Stimulated activated CD4-positive, alpha-beta T cell treated with anti-CD3 and anti-CD28 coated beads, TNF-alpha, amount 100 ng/mL, for 4 hours (primary cell): Measurements from ENCODE around the gene C12orf43.

Source experiments
- DNase-seq, 3 experiments: peaks; one replicate each; pipeline ENCODE4 v3.0.0-alpha.2; 2020; ENCODE audit warnings: low read depth in 3 of 3

Gene C12orf43

GRCh38 chr12:120999191-121000120 is 16.8 kb downstream of the C12orf43 start:
- DNase-seq = no peak

- DNase-seq = no peak
Measured at GRCh38 chr12:120998435-120998834, 17.9 kb downstream of the C12orf43 start.

- no peak for DNase-seq
Measured at GRCh38 chr12:120997448-120997847, 18.8 kb downstream of the C12orf43 start.

GRCh38 chr12:120996133-120996746 is 20.0 kb downstream of the C12orf43 start:
- DNase-seq = no peak

GRCh38 chr12:120994589-120995337 is 21.5 kb downstream of the C12orf43 start:
- DNase-seq = no peak

GRCh38 chr12:120994059-120994458 is 22.2 kb downstream of the C12orf43 start:
- DNase-seq = no peak

GRCh38 chr12:120993496-120993895 is 22.8 kb downstream of the C12orf43 start:
- no peak for DNase-seq

- no peak for DNase-seq
Measured at GRCh38 chr12:120992989-120993388, 23.3 kb downstream of the C12orf43 start.

- DNase-seq = no peak
Measured at GRCh38 chr12:120991965-120992364, 24.3 kb downstream of the C12orf43 start.

GRCh38 chr12:120990487-120991055 is 25.7 kb downstream of the C12orf43 start:
- no peak for DNase-seq

GRCh38 chr12:120989687-120990086 is 26.6 kb downstream of the C12orf43 start:
- DNase-seq = no peak

- DNase-seq = no peak
Measured at GRCh38 chr12:120988658-120989057, 27.6 kb downstream of the C12orf43 start.

- no peak for DNase-seq
Measured at GRCh38 chr12:120988234-120988633, 28.1 kb downstream of the C12orf43 start.

- DNase-seq = no peak
Measured at GRCh38 chr12:120984351-120984898, 31.9 kb downstream of the C12orf43 start.

GRCh38 chr12:120983759-120984158 is 32.5 kb downstream of the C12orf43 start:
- DNase-seq = no peak

- no peak for DNase-seq
Measured at GRCh38 chr12:120982659-120983058, 33.6 kb downstream of the C12orf43 start.

GRCh38 chr12:120981407-120981941 is 34.8 kb downstream of the C12orf43 start:
- no peak for DNase-seq

- DNase-seq = no peak
Measured at GRCh38 chr12:120980800-120981368, 35.4 kb downstream of the C12orf43 start.

- no peak for DNase-seq
Measured at GRCh38 chr12:120979862-120980696, 36.2 kb downstream of the C12orf43 start.

- no peak for DNase-seq
Measured at GRCh38 chr12:120979220-120979861, 36.9 kb downstream of the C12orf43 start.
